OCI-LY3 (cell line): ENCODE results near the gene CHST13.

ENCODE experiments used
- H2AFZ ChIP-seq: fragments of 200-600, 300-600 bp; shearing (Covaris generic); 2 replicates; pipeline ENCODE4 v1.6.0; 2014; ENCODE audit warnings: antibody characterized with exemption, low read depth, low read length
- H3K27ac ChIP-seq: fragments of 200-600, 300-600 bp; sonication (generic); 2 replicates; pipeline ENCODE4 v1.5.1; 2014; ENCODE audit warnings: mild to moderate bottlenecking, low read length, moderate library complexity, mixed read lengths
- H3K27me3 ChIP-seq: fragments of 200-600, 300-600 bp; sonication (generic); 2 replicates; pipeline ENCODE4 v1.6.1; 2014; ENCODE audit warnings: low read depth, low read length, mixed read lengths
- H3K36me3 ChIP-seq: fragments of 200-600, 300-600 bp; sonication (generic); replicated peaks from 2 replicates; pipeline ENCODE3; 2014; ENCODE audit warnings: low read depth, low read length, mixed read lengths
- H3K4me1 ChIP-seq: fragments of 300-600, 200-600 bp; sonication (generic); 2 replicates; pipeline ENCODE4 v1.6.1; 2014; ENCODE audit warnings: low read length, mixed read lengths
- H3K4me2 ChIP-seq: fragments of 200-600, 300-600 bp; sonication (generic); 2 replicates; pipeline ENCODE4 v1.6.1; 2014; ENCODE audit warnings: low read length, mixed read lengths
- H3K4me3 ChIP-seq: fragments of 300-600, 200-600 bp; sonication (generic); 2 replicates; pipeline ENCODE4 v1.5.1; 2014; ENCODE audit warnings: antibody characterized with exemption, mild to moderate bottlenecking, low read length, moderate library complexity
- H3K79me2 ChIP-seq: fragments of 300-600, 200-600 bp; shearing (Covaris generic); 2 replicates; pipeline ENCODE4 v1.6.1; 2014; ENCODE audit warnings: mild to moderate bottlenecking, low read length, mixed read lengths
- H3K9ac ChIP-seq: fragments of 300-600, 200-600 bp; shearing (Covaris generic); 2 replicates; pipeline ENCODE4 v1.6.0; 2014; ENCODE audit warnings: mild to moderate bottlenecking, low read length, moderate library complexity
- H3K9me3 ChIP-seq: fragments of 200-600, 300-600 bp; shearing (Covaris generic); 2 replicates; pipeline ENCODE4 v1.6.1; 2014; ENCODE audit warnings: low read length, mixed read lengths; ENCODE audit not compliant: insufficient read depth
- H4K20me1 ChIP-seq: fragments of 200-600, 300-600 bp; sonication (generic); 2 replicates; pipeline ENCODE4 v1.6.1; 2016; ENCODE audit warnings: low read length, mixed read lengths; ENCODE audit not compliant: insufficient read depth
- CTCF ChIP-seq: fragments of 200-600, 300-600 bp; sonication (generic); IDR thresholded peaks from 2 replicates; pipeline ENCODE4 v1.5.1; 2014; ENCODE audit warnings: antibody characterized with exemption, low read length, low read depth
- EZH2phosphoT487 ChIP-seq: fragments of 200-600 bp; shearing (Covaris generic); IDR thresholded peaks from 2 replicates; pipeline ENCODE4 v1.6.1; 2018; ENCODE audit warnings: antibody characterized with exemption, mixed run types, low read depth

Gene CHST13

DNA sequence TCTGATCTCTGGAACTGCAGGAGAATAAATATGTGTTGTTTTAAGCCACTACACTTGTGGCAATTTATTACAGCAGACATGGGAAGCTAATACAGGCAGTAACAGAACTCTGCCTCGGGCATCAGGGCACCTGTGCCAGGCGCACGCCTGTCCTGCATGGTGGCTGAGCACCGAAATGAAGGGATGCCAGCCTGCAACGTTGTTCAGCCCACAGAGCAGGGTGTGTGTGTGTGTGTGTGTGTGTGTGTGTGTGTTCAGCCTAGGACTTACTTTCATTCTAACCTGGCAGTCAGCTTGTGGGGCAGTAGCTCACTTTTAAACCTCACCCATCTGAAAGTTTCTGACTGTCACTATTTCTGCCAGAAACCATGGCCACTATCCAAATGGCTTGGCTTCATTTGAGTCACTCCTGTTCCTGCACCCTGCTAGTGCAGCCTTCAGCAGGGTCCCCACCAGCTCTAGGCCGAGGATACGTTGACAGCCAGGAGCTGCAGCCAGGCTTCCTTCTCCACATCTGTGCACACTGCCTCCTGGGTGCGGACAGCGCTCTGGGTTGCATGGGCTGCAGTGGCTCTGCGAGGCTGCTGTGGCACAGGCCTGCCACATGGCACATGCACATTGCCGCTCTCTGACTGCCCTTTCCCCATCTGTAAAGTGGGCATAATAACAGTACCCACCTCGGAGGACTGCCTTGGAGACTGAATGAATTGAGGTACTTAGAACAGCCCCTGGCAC, 10.9 kb upstream of the CHST13 start:
- Histone ChIP-seq H3K27ac (no peak overlapping the region), H3K9ac (no peak overlapping the region), H3K4me2 (no peak overlapping the region), H3K4me1 (no peaks in the 10 kb centered on the region), H2AFZ (no peak overlapping the region), H3K36me3 (no peaks in the 10 kb centered on the region), H3K4me3 (no peak overlapping the region), H3K79me2 (no peaks in the 10 kb centered on the region), H3K27me3 (no peaks in the 10 kb centered on the region), H4K20me1 (no peaks in the 10 kb centered on the region), H3K9me3 (no peaks in the 10 kb centered on the region)
- TF ChIP-seq CTCF, result no peak
- TF ChIP-seq EZH2phosphoT487, result no peak

DNA sequence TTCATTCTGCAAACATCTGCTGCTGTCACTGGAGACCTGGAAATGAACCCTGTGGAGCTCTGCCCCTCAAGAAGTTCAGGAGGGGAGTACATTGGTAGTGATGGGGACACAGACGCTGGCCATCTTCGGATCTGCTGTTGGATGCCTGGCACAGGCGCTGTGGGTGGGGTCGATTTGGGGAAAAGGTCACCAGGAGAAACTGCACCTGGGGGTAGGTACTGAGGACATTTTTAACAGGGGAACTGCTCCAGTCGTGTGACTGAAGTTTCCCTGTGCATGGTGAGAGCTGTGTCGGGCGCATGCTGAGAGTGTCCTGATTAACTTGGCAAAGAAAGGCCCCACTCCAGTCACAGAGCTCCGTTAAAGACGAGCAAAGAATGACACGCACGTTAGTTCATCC, 9.8 kb upstream of the CHST13 start:
- no peak overlapping the region for H3K4me3 ChIP-seq
- H2AFZ ChIP-seq, result no peak overlapping the region
- no peaks in the 10 kb centered on the region for H3K9me3 ChIP-seq
- no peaks in the 10 kb centered on the region for H3K27me3 ChIP-seq
- H3K4me2 ChIP-seq, result no peak overlapping the region
- H3K36me3 ChIP-seq, result no peaks in the 10 kb centered on the region
- no peak overlapping the region for H3K9ac ChIP-seq
- H3K4me1 ChIP-seq, result no peaks in the 10 kb centered on the region
- TF ChIP-seq CTCF, result no peak
- no peak for TF ChIP-seq EZH2phosphoT487
- no peaks in the 10 kb centered on the region for H4K20me1 ChIP-seq
- H3K79me2 ChIP-seq, result no peaks in the 10 kb centered on the region
- H3K27ac ChIP-seq, result no peak overlapping the region

GRCh38 chr3:126515066-126515706, 8.8 kb upstream of the CHST13 start:
- Histone ChIP-seq H3K79me2 (no peaks in the 10 kb centered on the region), H3K27me3 (no peaks in the 10 kb centered on the region), H3K9ac (no peak overlapping the region), H3K4me3 (no peak overlapping the region), H2AFZ (no peak overlapping the region), H3K27ac (no peak overlapping the region), H3K36me3 (no peaks in the 10 kb centered on the region), H3K9me3 (no peaks in the 10 kb centered on the region), H3K4me1 (no peaks in the 10 kb centered on the region), H3K4me2 (no peak overlapping the region), H4K20me1 (no peaks in the 10 kb centered on the region)
- TF ChIP-seq CTCF (no peak), EZH2phosphoT487 (no peak)

GRCh38 chr3:126516152-126516935, 7.6 kb upstream of the CHST13 start:
- Histone ChIP-seq H4K20me1 (no peaks in the 10 kb centered on the region), H3K36me3 (no peaks in the 10 kb centered on the region), H2AFZ (no peak overlapping the region), H3K4me2 (no peak overlapping the region), H3K4me1 (no peaks in the 10 kb centered on the region), H3K4me3 (no peak overlapping the region), H3K9ac (no peak overlapping the region), H3K27me3 (no peaks in the 10 kb centered on the region), H3K27ac (no peak overlapping the region), H3K79me2 (no peaks in the 10 kb centered on the region), H3K9me3 (no peaks in the 10 kb centered on the region)
- no peak for TF ChIP-seq CTCF
- no peak for TF ChIP-seq EZH2phosphoT487
